GM19467 (cell line): ENCODE results near the gene RGMB.

Experiments used
- ATAC-seq: cut with Tn5 transposase; IDR thresholded peaks from one replicate; pipeline ENCODE4 v1.9.1; 2021; ENCODE audit warnings: mild to moderate bottlenecking, moderate library complexity; ENCODE audit not compliant: unreplicated experiment

RGMB gene

DNA sequence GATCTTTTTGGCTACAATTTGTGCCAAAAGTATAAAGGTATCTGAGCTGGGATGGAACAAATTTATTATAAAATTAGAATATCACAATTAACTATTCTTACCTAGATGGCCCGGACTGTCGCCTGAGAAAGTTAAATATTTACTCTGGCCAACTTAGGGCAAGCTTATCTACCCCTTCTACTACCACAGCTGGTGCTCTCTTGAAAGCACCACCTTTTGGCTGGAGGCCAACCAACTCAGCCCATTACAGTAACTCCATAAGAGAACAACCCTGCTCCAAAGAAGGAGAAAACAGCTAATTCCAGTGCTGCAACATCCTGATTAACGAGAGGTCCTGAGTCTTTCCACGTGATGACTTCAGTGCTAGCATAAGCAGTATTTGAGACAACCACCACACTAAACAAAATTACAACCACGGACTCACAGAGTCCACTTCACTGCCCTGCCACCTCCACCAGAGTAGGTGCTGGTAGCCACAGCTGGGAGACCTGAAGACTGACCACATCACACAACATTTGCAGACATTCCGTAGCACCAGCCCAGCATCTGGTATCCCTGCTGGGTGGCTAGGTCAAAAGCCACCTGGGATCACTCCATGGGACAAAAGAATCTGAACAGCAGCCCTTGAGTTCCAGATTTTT lies 43.2 kb downstream of the RGMB start:
- no peak for ATAC-seq

DNA sequence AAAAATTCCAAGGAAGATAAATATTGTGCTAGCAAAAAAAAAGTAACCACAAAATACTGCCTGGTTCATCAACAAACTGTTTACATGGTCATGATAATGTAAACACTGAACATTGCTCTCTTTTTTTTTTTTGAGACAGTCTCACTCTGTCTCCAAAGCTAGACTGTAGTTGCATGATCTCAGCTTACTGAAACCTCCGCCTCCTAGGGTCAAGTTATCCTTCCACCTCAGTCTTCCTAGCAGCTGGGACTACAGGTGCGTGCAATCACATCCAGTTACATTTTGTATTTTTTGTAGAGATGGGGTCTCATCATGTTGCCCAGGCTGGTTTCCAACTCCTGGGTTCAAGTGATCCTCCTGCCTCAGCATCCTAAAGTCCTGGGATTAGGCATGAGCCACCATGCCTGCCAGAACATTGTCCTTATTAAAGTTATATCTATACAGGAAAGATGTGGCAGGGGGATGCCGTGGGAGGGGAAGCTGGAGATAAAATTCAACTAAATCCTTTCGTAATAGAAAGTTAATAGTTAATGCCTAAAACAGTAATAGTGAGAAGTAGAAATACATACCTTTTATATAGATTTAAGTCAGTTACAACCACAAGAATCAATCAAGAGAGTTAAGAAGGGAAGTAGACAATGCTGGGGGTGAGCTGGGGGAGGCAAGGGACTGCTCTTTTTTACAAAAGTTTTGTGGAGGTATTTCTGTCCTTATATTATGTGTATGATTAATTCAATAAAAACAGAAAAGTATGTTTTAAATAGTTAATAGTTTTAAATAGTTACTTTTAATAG lies 52.3 kb downstream of the RGMB start:
- no peak for ATAC-seq

DNA sequence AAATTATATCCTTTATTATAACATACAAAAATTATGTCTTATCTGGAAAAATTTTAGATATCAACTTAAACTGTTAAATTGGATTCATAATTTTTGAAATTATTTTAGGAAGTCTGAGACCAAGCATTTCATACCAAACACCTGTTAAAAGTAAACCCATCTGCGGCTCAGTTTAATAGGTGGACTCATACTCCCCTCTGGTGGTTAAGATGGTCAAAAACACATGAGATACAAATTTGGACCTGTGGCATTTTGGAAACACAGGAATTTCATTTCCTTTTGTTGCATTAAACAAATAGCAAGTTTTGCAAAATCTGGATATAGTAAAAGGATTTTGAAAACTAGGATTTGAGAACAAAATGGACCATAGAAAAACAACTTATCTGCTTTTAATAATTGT lies 53.7 kb downstream of the RGMB start:
- peak; percentile 46 for ATAC-seq

DNA sequence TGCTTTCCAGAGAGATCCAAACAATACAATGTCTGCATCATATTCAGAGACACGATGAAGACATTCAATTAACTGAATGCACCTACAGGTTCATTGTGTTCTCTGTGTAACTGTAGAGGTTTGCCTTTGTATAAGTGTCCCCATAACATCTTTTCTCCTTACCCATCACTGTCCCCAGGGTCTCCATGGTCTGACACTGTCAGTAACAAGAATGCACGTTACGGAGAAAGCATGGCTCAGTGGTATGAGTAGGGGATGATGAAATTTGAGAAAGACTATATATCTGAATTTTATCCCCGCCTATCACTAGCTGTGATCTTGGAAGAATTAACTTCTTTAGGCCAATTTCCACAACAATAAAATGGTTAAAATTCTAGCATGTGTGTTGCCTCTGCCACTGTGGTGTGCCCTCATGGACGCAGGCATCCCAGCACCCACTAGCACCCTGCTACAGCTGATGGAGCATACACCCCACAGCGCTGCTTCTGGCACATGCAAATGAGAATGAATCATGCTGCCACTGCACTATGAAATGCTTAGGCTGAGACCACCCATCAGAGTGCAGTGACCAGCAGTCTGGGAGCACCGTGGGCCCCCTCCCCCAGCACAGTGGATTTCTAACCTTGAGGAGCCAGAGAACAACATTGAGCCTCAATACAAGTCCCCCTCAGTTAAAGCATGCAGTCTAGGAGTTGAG lies 54.3 kb downstream of the RGMB start:
- no peak for ATAC-seq

DNA sequence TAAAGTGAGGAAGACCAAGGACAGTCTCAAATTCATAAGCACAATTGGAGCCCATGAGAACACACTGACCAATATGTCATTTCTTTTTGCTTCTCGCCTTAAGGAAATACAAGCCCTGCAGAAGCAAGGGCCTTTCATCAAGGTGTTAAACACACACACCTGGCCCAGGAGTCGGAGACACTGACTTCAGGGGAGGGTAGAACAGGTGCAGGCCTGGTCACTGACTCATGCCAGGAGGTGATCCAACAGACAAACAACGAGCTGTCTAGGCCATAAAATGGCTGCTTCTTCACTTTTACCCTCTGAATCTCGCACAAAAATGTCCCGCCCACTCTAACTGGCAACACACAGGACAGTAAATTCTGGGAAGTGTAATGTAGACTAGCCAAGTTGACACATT lies 62.7 kb downstream of the RGMB start:
- no peak for ATAC-seq

DNA sequence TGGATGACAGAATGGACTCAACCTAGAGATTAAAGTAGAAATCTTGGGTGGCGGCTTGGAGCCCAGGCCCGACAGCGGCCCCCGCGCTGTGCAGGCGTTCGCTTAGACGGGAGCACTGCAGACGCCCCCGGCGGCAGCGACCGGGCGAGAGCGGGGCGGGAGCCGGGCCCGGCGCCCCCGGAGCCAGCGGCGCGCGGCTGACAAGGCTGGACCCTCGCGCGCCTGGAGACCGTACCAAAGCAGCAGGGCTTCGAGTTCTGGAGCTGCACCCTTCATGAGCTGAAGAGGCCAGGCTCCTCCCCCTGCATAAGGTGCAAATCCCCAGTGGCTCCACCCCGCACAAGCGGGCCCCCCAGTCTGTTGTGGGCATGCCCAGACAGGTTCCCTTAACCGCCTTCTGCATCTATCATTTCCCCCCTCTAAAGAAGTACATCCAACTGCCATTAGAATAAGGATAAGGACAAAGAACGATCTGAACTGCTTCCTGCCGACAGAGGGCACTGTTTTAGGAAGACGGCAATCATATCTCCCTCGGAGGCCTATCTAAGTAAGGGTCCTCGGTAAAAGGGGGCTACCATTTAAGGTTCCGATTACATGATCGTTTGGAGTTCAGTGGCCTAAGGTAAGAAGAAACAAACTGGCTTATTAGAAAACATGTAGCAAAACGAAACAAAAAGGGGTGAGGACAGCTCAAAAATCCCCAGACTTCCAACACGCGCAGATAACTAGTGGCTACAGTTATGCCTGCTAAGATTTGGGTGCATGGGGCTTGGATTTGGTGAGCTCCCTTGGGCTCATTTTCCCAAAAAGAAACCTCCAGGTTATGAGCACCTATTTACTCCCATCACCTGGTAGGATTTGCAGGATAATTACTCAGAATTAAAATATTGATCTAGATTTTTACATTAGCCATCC lies 66.3 kb downstream of the RGMB start:
- ATAC-seq, result no peak

DNA sequence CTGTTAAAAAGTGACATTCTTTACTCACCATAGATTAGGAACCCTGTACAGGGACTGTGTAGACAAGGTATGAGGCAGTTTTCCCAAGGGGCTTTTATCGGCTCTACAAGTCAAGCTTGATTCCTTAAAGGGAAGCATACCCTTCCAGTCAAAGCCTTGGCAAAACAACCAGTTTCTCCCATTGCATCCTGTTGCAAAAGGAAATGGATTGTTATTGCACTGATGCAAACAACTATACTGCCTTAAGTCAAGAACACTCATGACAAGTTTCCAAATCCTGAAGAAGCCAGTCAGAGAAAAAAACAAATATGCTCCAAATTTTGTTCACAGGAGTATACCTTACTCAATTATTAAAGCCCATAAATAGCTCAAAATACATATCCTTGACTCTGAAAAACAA lies 67.5 kb downstream of the RGMB start:
- no peak for ATAC-seq

DNA sequence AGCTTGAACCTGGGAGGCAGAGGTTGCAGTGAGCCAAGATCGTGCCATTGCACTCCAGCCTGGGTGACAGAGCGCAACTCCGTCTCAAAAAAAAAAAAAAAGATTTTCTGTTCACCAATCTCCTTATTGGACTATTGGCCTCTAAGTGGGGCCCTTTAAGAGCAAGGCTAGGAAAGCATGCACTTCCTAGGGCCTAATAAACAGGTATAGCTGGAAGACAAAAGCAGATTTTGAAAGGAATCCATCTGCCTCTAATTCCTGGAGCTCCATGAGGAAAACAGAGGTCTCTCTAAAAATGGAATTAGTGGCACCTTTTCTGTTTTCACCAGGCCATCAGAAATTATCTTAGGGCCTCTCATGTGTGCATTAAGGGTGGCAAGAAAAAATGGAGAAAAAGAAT lies 70.0 kb downstream of the RGMB start:
- ATAC-seq, result no peak

DNA sequence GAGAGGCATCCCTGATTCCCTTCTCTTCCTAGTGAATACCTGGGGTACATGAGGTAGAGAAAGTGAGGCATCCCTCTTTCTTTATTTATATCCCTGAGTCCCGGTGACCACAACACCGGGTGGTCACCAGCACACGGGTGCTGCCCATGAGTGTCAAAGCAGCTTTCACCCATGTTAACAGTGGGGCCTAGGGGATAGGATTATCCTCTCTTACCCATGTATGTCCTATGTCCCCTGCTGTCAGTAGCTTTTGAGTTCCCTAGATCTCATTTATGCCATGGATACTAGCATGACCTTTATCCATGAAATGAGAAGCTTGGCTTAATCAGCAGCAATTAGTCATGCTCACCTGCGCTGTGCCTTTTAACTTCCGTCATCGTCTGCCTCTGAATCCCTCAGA lies 71.4 kb downstream of the RGMB start:
- no peak for ATAC-seq

DNA sequence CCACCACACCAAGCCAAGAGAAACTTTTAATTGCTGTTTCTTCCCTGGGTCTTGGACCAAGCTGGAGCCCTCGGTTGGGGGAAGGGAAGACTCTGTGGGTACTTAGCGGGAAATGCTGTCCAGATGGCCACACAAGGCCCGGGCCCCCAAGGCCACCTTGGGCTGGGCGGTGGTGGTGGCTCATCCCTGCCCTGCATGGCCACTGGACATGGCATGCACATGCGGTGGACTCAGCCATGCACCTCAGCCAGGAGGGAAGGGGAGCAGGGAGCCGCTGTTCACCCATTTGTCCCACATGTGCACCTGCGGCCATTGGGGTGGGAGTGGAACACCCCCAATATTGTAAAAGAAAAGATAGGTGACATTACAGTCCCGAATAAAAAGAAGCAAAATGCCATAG lies 72.4 kb downstream of the RGMB start:
- ATAC-seq, result no peak
